ENCODE results near the gene VASN.

Gene VASN

DNA sequence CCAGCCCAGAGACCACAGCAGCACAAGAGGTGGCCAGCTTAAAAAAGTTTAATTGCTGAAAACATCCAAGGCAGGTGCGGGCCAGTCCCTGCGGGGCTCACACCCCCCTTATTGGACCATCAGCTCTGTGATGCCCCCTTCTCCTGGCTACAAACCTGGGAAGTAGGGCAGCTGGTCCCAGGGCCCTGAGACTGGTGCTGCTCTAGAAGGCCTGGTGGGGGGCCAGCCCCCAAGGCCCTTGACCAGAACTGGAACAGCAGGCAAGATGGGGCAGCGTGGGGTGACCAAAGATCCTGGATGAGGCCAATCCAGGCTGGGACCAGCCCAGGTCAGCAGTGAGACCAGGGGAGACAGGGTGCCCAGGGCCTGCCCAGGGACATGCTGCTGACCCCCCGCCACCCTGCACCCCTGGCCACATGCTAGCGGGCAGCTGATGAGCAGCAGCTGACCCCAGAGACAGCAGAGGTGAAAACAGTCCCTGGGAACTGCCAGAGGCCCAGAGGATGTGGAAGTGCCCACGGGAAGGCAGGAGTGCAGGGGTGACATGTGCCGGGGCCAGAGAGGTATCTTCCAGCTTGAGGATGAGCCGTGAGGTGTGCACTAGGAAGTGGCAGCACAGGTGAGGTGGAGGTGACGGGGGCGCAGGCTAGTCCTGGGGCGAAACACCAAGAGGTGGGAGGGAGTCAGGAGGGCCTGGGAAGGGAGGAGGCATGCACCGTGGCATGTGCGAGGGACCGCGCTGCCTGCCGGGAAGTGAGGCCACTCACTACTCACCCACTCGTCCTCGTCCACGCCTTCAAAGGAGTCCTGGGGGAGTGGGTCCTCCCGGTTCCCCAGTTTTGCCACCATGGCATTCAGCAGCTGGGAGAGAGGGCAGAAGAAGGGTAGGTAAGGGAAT lies 16.9 kb upstream of the VASN start:
- no peak for DNase-seq (ENCODE audit: low read depth)

DNA sequence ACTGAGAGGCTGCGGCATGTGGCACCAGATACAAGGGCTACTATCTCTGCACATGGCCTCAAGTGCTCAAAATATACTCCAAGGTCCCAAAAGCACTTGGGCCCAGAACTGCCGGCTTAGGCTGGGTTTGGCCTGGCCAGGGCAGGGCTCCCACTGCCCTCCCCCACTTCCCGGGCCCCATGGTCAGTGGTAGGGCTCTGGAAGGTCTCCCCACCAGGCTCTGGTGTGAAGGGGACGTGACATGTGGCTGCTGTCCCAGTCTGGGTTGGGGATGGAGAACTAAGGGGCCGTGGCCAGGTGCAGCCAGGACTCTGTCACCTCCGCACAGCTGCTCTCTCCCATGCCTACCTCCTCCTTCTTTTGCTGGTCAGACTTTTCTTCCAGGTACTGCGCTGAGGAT lies 14.8 kb upstream of the VASN start:
- DNase-seq (ENCODE audit: low read depth), result no peak

GRCh38 chr16:4358236-4358635 lies 13.4 kb upstream of the VASN start:
- DNase-seq (ENCODE audit: low read depth), result no peak

GRCh38 chr16:4358831-4359561 lies 12.7 kb upstream of the VASN start:
- DNase-seq (ENCODE audit: low read depth), result peak; percentile 51

DNA sequence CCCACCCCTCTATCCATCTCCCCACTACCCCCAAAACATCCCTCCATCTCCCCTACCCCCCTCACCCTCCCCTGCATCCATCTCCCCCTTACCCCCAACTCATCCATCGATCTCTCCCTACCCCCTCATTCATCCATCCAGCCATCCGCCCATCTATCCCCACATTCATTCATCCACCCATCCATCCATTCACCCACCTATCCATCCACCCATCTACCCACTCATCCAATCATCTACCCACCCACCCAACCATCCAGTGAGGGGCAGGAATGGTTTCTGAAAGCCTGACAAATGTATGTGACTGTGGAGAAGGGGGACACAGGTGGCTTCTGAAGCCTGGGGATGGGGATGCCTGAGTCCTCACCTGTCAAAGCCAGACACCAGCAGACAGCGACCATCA lies 11.7 kb upstream of the VASN start:
- no peak for DNase-seq (ENCODE audit: low read depth)

DNA sequence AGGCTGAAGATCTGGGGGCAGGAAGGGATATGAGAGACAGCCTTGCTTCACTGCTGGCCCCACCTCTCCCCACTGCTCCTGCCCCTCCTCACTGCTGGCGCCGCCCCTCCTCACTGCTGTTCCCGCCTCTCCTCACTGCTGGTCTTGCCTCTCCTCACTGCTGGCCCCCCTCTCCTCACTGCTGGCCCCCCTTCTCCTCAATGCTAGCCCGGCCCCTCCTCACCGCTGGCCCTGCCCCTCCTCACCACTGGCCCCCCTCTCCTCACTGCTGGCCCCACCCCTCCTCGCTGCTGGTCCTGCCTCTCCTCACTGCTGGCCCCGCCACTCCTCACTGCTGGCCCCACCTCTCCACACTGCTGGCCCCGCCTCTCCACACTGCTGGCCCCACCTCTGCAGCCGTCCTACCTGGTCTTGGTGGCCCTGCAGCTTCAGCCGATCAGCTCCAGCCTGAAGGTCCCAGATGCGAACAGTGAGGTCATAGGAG lies 11.1 kb upstream of the VASN start:
- DNase-seq (ENCODE audit: low read depth), result no peak

- no peak for DNase-seq (ENCODE audit: low read depth)
These were observed 10.4 kb upstream of the VASN start for GRCh38 chr16:4361033-4361943.

GRCh38 chr16:4361944-4362311 lies 9.7 kb upstream of the VASN start:
- no peak for DNase-seq (ENCODE audit: low read depth)

DNA sequence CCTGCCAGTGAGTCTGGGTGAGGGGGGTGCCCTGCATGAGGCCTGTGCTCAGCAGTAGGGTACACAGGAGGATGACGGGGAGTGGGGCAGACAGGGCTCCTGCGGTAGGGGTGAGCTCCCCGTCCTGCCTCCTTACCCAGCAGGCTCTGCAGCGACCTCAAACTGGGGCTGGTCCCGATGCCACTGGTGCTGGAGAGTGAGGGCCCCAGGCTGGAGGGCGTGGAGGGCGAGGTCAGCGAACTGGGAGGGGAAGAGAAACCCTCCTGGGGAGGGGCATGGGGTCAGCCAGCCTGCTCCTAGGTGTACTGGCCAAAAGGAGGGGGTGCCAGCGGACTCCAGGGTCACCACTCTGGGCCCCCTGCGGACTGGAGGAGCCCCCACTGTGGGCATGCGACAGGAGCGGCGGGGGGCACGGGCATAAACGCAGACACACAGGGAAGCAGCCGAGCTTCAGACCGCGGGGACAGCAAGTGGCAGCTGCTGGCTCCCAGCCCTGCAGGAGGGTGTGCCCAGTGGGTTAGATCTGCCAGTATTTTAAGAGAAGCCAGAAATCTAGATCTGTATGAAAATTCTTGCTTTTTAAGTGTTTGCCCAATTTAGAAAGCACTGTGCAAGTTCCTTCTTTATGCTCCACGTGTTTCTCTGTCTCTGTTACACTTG lies 9.0 kb upstream of the VASN start:
- DNase-seq (ENCODE audit: low read depth), result no peak

GRCh38 chr16:4364196-4365013 lies 7.2 kb upstream of the VASN start:
- no peak for DNase-seq (ENCODE audit: low read depth)

DNA sequence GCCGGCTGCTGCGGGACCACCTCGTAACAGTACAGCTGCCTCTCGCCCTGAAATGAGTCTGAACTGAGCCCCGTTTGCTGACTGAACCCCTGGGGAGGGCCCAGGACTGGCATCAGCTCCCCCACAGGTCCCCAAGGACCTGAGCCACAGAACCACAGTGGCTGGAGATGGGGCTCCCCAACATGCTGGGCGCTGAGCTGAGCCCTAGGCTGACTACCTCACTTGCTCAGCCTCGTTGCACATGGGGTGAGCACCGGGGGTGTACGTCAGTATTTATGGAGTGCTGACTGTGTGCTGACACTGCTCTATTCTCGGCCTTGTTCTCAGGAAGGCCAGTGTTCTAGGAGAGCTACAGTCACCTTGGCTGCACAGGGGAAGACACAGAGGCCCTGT lies 6.6 kb upstream of the VASN start:
- DNase-seq (ENCODE audit: low read depth), result no peak

- DNase-seq (ENCODE audit: low read depth), result no peak
These were observed 6.0 kb upstream of the VASN start for GRCh38 chr16:4365615-4366014.

- DNase-seq (ENCODE audit: low read depth), result no peak
These were observed 5.6 kb upstream of the VASN start for GRCh38 chr16:4366016-4366415.

- DNase-seq (ENCODE audit: low read depth), result no peak
These were observed 4.2 kb upstream of the VASN start for GRCh38 chr16:4367393-4367856.

DNA sequence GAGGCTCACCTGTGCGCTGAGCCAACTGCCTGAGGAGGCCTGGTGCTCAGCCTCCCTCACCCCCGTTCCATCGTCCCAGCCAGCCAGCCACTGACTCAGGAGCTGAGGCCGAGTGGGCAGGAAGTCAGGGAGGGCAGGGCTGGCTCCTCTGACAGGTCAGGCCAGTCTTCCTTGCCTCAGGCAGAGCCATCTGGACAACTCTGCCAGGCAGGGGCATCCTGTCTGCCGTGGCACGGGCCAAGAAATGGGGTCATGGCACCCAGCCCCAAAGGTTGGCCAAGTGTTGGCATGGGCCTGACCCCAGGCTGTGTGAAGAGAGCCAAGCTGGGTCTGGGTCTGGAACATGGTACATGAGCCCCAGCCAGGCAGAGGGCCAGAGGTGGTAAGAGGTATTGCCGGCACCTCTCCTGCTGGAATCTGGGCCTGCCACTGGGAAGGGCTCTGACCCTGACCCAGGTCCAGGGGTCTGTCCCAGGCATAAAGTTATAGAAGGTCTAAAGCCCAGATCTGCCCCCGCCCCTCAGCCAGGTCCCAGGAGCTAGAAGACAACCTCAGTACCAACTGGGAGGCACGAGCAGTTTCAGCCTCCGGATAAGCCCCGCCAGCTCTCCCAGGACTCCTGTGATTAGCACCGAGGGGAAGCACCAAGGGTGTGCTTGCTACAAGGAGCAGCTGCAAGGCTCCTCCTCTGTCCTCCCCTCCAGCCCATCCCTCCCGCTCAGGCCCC lies 2.5 kb upstream of the VASN start:
- DNase-seq (ENCODE audit: low read depth), result no peak

DNA sequence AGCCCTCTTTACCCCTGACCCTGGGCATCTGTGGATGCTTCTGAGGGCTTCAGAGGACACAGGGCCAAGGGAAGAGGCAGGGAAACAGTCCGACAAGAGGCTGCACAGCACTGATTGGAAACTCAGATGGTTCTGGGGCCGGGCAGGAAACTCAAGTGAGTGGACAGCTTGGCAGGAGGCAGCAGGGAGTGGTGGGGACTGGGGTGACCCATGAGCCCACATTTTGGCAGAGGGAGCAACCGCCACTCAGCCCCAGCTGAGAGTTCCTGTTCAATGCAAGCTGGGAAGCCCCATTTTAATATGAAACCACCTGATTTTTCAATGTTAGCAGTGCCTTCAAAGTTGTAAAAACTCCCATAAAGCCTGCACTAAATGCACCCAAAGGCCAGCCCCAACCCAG lies 1.5 kb upstream of the VASN start:
- DNase-seq (ENCODE audit: low read depth), result no peak

DNA sequence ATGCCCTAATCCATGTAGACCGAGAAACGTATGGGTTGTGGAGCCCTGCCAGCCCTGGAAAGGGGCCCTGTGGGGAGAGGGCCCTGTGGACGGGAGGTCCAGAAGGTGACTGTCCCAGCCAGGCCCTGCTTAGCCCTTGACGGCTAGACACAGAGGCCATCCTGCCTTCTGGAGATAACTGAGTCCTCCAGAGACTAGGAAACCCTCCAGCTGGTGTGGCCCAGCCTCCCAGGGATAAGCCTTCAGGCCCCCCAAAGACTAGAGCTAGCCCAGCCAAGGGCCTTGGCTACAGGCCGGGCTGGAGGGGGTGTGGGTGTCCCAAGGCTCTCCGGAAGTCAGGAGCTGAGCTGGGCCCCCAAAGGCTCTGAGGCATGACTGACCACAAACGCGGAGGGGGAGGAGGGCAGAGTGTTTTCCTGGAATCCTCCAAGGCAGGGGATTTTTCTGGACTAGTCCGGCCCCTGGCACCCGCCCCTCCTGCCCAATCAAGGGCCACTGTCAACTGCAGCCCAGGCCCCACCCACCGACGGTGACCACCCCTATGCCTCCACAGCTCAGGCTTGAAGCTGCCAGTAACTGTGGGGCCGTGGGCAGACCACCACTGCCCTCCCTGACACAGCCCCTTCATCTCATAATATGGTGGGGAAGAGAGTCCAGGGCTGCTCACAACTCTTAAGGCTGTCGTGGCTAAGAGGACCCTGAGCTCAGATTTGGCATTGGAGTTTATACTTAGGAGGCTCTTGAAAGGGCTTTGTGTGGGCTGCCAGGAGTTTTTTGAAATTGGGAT lies 885 bp upstream of the VASN start:
- no peak for DNase-seq (ENCODE audit: low read depth)

DNA sequence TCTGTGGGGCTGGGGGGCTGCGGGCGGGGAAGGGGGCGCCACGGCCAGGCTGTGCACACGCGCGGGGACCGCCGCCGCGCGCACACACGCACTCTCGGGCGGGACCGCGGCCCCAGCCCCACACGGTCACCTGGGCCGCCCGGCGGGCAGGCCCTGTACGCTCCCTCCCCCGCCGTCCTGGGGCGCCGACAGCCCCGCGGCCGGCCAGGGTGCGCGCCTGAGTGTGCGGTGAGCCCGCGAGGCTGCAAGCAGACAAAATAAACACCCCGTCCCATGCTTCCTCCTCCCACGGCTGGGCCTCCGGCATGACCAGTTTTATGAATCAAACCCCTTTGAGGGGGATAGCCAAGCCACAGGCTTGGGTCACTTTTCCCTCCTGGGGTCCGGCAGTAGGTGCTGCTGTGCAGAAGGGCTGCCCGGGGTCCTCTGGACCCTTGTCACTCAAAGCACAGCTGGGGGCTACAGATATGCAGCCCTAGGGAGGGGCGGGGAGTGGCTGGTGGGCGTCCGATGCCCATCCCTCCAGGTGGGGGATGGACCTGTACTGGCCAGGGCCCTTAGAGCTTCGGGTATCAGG lies 441 bp downstream of the VASN start:
- no peak for DNase-seq (ENCODE audit: low read depth)

All from T follicular helper cell (primary cell).